ENCODE measurements around the gene SENP5. TPM values are rescaled to one million over a fixed set of nuclear protein-coding genes. Genes with fewer than 3 reads are reported as not detected.

The SENP5 gene
- total and polyA plus RNA-seq, 9 of the 15 experiments (the other 6 are each of a cell fraction or from before 2014, with no cell fraction given): 18.3 to 59.7 (median 35.8) TPM

DNA sequence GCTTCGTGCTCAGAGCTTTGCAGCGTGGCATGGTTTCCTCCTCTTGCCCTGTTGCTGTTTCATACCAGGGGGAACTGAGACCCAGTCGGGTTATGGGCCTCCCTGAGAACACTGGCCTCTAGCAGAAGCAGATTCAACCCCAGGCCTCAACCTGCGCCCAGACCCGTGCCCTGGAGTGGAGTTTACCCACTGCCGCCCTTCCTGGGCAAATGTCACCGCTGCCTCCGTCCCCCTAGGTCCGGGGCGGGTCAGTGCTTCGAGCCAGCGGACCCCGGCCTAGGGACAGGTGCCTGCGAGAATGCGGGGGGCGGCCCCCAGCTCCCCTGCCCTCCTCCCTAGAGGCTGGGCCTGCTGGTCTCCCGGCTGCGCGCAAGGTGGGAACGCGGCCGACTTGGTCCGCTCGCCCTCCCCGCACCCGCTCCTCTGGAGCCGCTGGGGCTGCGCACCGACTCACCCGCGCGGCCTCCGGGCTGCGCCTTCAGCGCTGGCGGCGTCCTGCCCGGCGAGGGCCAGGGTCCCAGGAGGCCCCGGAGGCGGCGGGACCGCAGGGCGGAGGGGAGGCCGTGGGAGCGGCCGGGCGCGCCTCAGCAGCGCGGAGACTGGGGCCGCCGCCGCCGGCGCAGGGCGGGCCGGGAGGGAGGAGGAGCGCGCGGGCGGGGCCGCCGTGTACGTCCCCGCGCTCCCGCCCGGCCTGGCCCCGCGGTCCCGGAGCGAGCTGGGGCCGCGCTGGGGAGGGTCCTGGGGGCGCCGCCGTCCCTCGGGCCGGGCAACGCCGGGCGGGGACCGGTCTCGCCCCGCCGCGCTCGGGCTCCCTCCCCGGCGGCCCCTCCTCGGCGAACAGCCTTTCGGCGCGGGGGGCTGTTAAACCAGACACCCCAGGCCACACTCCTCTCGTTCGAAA is 100.8 kb downstream of the SENP5 start, which contains the start of gene PIGZ:
Gene PIGZ (minus strand): TSS at position 601 of the 901 bp plus-strand sequence. CDS start 16,802 bp downstream, outside the sequence.
- ChIA-PET POLR2A (interaction anchor here (0.6 to 1.4 kb wide), 4 partner anchors 10 to 20 kb away, joined by 3 to 5 read pairs (median 4); no protein-coding TSS in a partner anchor), CTCF (ENCODE audit: low intra/inter-chr PET ratio) (interaction anchor here (0.6 to 2.7 kb wide), 4 partner anchors 17 to 359 kb away, joined by 3 to 10 read pairs (median 8); no protein-coding TSS in a partner anchor)
- H3K36me3 ChIP-seq (ENCODE audit: control insufficient read depth, insufficient read depth, low read length): peaks cover 8% of the 10 kb centered on the region; the same call in 1 of the 3 replicates
- H3K4me1 ChIP-seq (replicated peaks in 1 of 2; ENCODE audit: control insufficient read depth in 2 of 2, insufficient read depth in 2 of 2, low read length in 2 of 2): peaks cover 15 to 28% of the 10 kb centered on the region in 2 experiments; a peak in 4 of 5 replicates
- H3K9ac ChIP-seq (ENCODE audit: insufficient read depth in 1 of 2, low read depth in 2 of 2, low read length in 2 of 2): peak within 1 kb of the TSS; percentile 90 to 96
- H3K27me3 ChIP-seq (ENCODE audit: control insufficient read depth in 2 of 2, insufficient read depth in 2 of 2, low read length in 2 of 2): no peaks in the 10 kb centered on the region
- H3K79me2 ChIP-seq (ENCODE audit: control insufficient read depth, insufficient read depth, low read length): peaks cover 12% of the 10 kb centered on the region; the same call in 2 of the 3 replicates
- peak within 1 kb of the TSS; percentile 92 for H2AFZ ChIP-seq (ENCODE audit: low read depth, low read length)
- in situ Hi-C loops (cut with MboI): no loop called here
- DNase-seq (ENCODE audit: extremely low read depth in 1 of 4, low spot score in 3 of 4) (peak; percentile 77 to 85 (median 82)), FAIRE-seq (no peak), ATAC-seq (peak; percentile 86)
- BruUV-seq (replicated peaks): no TSS peak
- WGBS (ENCODE audit: insufficient coverage, low coverage, missing lambda C conversion rate): 26% methylated on average over 27 of the region's 98 CpGs
- intact Hi-C loops (cut with micrococcal nuclease): no loop called here
- H3K4me2 ChIP-seq (ENCODE audit: insufficient read depth, low read length): peak within 1 kb of the TSS; percentile 77
- no peaks in the 10 kb centered on the region for H3K9me1 ChIP-seq (ENCODE audit: control insufficient read depth, insufficient read depth, low read length)
- H3K4me3 ChIP-seq: peak within 1 kb of the TSS; percentile 71
- H4K20me1 ChIP-seq (replicated peaks; ENCODE audit: control insufficient read depth, insufficient read depth, low read length): no peaks in the 10 kb centered on the region
- peak within 1 kb of the TSS; percentile 94 for H3K27ac ChIP-seq (ENCODE audit: extremely low read depth, low read depth, low read length)
- H3K9me3 ChIP-seq (replicated peaks; ENCODE audit: control insufficient read depth, insufficient read depth, low read depth, low read length): peaks cover 3% of the 10 kb centered on the region; the same call in 1 of the 2 replicates
- no peak for TF ChIP-seq ASH1L (IDR thresholded peaks at IDR 0.05; ENCODE audit: borderline replicate concordance, low read depth, partially characterized antibody)
- no peak for TF ChIP-seq CBFB (CRISPR knock-in tag; IDR thresholded peaks at IDR 0.05)
- TF ChIP-seq HNRNPL (IDR thresholded peaks at IDR 0.05; ENCODE audit: low read depth, low read length): no peak
- TF ChIP-seq ZNF384 (IDR thresholded peaks at IDR 0.05; ENCODE audit: low read depth, low read length): no peak
- no peak for TF ChIP-seq ZNF408 (CRISPR knock-in tag; IDR thresholded peaks at IDR 0.05; ENCODE audit: low read depth)
- no peak for TF ChIP-seq PATZ1 (CRISPR knock-in tag; IDR thresholded peaks at IDR 0.05; ENCODE audit: borderline replicate concordance)
- TF ChIP-seq NFE2L1 (tag; IDR thresholded peaks at IDR 0.05; ENCODE audit: borderline replicate concordance, low read depth): no peak
- TF ChIP-seq TAL1 (IDR thresholded peaks at IDR 0.05): no peak
- peak; percentile 56 to 73; a peak in 3 of 4 replicates for TF ChIP-seq NONO (IDR thresholded peaks at IDR 0.05; ENCODE audit: low read depth in 2 of 2, low read length in 1 of 2)
- peak; percentile 18 for TF ChIP-seq SAP30 (IDR thresholded peaks at IDR 0.05; ENCODE audit: borderline replicate concordance, insufficient read depth, low read depth, low read length, poor library complexity, severe bottlenecking)
- TF ChIP-seq, protein P1, sequence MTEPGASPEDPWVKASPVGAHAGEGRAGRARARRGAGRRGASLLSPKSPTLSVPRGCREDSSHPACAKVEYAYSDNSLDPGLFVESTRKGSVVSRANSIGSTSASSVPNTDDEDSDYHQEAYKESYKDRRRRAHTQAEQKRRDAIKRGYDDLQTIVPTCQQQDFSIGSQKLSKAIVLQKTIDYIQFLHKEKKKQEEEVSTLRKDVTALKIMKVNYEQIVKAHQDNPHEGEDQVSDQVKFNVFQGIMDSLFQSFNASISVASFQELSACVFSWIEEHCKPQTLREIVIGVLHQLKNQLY (CRISPR knock-in tag; conservative IDR thresholded peaks at IDR 0.05): no peak
- TF ChIP-seq MEIS2 (IDR thresholded peaks at IDR 0.05; ENCODE audit: partially characterized antibody): no peak
- peak; percentile 78 for TF ChIP-seq RB1 (IDR thresholded peaks at IDR 0.05; ENCODE audit: low read depth)
- TF ChIP-seq PYGO2 (tag; IDR thresholded peaks at IDR 0.05): no peak
- TF ChIP-seq GMEB1 (CRISPR knock-in tag; IDR thresholded peaks at IDR 0.05): peak; percentile 15; the same call in 1 of the 2 replicates
- no peak for TF ChIP-seq PTTG1 (tag; IDR thresholded peaks at IDR 0.05; ENCODE audit: low read depth)

All from K562 (cell line).